Effector memory CD8-positive, alpha-beta T cell (primary cell): ENCODE results near the gene STAB1.

Experiments
- ATAC-seq: fragments of 150-1000 bp; cut with Tn5 transposase; replicated peaks from 2 replicates; pipeline ENCODE4 v1.10.0; 2021; ENCODE audit warnings: mild to moderate bottlenecking, moderate library complexity
- DNase-seq, 3 experiments: peaks; one replicate each; pipeline ENCODE4 v3.0.0; 2021
- H3K27ac Mint-ChIP-seq, 2 donors: one replicate each; pipeline ENCODE4 v1.8.0; 2022; ENCODE audit warnings: mild to moderate bottlenecking in 2 of 2, mixed read lengths in 2 of 2, moderate library complexity in 2 of 2
- H3K27me3 Mint-ChIP-seq, 2 donors: one replicate each; pipeline ENCODE4 v1.8.0; 2022; ENCODE audit warnings: mixed read lengths in 2 of 2
- H3K36me3 Mint-ChIP-seq: one replicate; pipeline ENCODE4 v1.8.0; 2022; ENCODE audit warnings: mild to moderate bottlenecking, moderate library complexity, mixed read lengths; ENCODE audit not compliant: insufficient read depth
- H3K4me1 Mint-ChIP-seq, 2 donors: one replicate each; pipeline ENCODE4 v1.8.0; 2022; ENCODE audit warnings: low read depth in 2 of 2, mixed read lengths in 2 of 2
- H3K4me3 Mint-ChIP-seq, 2 donors: one replicate each; pipeline ENCODE4 v1.8.0; 2022; ENCODE audit warnings: mild to moderate bottlenecking in 2 of 2, mixed read lengths in 2 of 2, moderate library complexity in 2 of 2
- H3K9me3 Mint-ChIP-seq, 2 donors: one replicate each; pipeline ENCODE4 v1.8.0; 2022; ENCODE audit warnings: mixed read lengths in 2 of 2

Gene STAB1

GRCh38 chr3:52516509-52517195, 21.5 kb downstream of the STAB1 start:
- peaks cover 0 to 2% of the 10 kb centered on the region in 2 donors for H3K4me1 Mint-ChIP-seq
- DNase-seq: no peak

DNA sequence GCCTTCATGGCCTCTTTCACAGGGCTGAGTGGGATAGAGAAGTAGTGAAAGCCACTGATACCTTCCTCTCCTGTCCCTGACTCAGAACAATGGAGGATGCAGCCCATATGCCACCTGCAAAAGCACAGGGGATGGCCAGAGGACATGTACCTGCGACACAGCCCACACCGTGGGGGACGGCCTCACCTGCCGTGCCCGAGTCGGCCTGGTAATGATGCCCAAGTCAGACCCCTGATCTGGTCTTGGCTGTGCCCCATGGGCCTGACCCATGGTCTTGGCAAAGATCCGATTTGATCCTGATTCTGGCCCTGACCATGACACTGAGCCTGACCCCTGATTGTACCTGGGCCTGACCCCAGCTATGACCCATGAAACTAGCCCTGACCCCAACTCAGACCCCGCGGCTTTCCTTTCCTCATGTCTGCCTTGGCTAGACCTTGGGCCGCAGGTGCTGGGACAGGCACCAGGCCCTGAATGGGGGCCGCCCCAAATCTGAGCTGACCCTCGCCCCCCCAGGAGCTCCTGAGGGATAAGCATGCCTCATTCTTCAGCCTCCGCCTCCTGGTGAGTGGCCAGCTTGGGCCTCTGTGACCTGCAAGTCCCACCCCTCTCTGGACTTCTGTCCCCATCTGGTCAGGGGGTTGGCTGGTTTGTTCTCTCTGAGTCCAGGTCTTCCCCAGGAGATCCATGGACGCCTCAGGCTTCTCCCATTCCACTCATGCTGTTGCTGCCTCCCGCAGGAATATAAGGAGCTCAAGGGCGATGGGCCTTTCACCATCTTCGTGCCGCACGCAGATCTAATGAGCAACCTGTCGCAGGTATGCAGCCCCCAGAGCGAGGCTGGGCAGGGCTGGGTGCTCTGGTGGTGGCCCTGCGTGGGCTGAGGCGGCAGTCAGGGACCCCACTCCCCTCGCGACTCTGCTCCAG, 22.9 kb downstream of the STAB1 start:
- H3K9me3 Mint-ChIP-seq: no peaks in the 10 kb centered on the region
- ATAC-seq: no peak
- no peak overlapping the region for H3K27ac Mint-ChIP-seq
- peaks cover 0 to under 1% of the 10 kb centered on the region in 2 donors for H3K4me1 Mint-ChIP-seq
- no peak for DNase-seq
- no peaks in the 10 kb centered on the region for H3K27me3 Mint-ChIP-seq
- no peaks in the 10 kb centered on the region for H3K36me3 Mint-ChIP-seq
- no peak overlapping the region for H3K4me3 Mint-ChIP-seq

More at GRCh38 chr3:52516509-52517195, 21.5 kb downstream of the STAB1 start:
- Mint-ChIP-seq H3K9me3 (no peaks in the 10 kb centered on the region), H3K4me3 (no peak overlapping the region), H3K27ac (no peak overlapping the region), H3K27me3 (no peaks in the 10 kb centered on the region), H3K36me3 (no peaks in the 10 kb centered on the region)
- no peak for ATAC-seq

GRCh38 chr3:52518723-52519444, 23.7 kb downstream of the STAB1 start:
- H3K4me1 Mint-ChIP-seq: no peaks in the 10 kb centered on the region
- no peaks in the 10 kb centered on the region for H3K27me3 Mint-ChIP-seq
- ATAC-seq: no peak

GRCh38 chr3:52519445-52520140, 24.5 kb downstream of the STAB1 start:
- ATAC-seq: no peak
- Mint-ChIP-seq H3K4me1 (no peaks in the 10 kb centered on the region), H3K27me3 (no peaks in the 10 kb centered on the region), H3K27ac (no peak overlapping the region), H3K9me3 (no peaks in the 10 kb centered on the region), H3K36me3 (no peaks in the 10 kb centered on the region), H3K4me3 (no peak overlapping the region)
- DNase-seq: no peak

More at GRCh38 chr3:52518723-52519444, 23.7 kb downstream of the STAB1 start:
- no peaks in the 10 kb centered on the region for H3K36me3 Mint-ChIP-seq
- H3K27ac Mint-ChIP-seq: no peak overlapping the region
- H3K9me3 Mint-ChIP-seq: no peaks in the 10 kb centered on the region
- DNase-seq: no peak
- no peak overlapping the region for H3K4me3 Mint-ChIP-seq

DNA sequence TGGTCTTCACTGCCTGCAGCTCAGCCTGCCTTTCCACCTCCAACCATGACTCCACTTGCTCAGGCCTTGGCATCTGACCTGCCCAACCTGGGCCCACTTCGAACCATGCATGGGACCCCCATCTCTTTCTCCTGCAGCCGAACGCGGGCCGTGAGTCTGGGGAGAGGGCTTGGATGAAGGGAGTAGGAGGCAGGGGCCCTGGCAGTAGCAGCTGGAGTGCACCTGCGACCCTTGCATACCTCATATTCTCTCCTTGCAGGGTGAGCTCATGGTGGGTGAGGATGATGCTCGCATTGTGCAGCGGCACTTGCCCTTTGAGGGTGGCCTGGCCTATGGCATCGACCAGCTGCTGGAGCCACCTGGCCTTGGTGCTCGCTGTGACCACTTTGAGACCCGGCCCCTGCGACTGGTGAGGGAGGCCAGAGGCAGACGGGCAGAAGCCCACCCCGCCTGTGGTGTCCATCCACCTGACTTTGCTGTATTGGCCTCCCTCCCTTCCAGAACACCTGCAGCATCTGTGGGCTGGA, 25.1 kb downstream of the STAB1 start:
- H3K27ac Mint-ChIP-seq: no peak overlapping the region
- no peak for ATAC-seq

DNA sequence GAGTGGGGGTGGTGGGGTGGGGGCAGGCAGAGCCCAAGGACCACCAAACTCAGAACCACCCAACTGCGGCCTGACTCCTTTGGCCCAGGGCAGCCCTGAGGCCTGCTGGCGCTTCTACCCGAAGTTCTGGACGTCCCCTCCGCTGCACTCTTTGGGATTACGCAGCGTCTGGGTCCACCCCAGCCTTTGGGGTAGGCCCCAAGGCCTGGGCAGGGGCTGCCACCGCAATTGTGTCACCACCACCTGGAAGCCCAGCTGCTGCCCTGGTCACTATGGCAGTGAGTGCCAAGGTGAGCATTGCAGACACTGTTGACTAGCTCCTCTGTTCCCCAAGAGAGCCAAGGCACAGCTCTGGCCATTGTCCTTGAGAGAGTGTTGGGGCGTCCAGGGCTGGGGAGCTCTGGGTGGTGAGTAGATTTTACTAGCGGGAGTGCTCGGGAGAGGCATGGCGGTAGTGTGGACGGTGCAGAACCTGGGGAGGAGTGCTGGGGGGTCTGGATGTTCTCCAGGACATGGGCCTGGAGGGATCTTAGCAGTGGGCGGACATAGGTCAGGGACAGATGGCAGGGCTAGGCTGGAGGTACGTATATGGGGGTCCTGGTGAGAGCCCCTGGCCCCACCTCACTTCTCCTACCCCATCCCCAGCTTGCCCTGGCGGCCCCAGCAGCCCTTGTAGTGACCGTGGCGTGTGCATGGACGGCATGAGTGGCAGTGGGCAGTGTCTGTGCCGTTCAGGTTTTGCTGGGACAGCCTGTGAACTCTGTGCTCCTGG, 25.8 kb downstream of the STAB1 start:
- ATAC-seq: no peak
- DNase-seq: no peak
- no peaks in the 10 kb centered on the region for H3K4me1 Mint-ChIP-seq
- no peaks in the 10 kb centered on the region for H3K36me3 Mint-ChIP-seq
- no peaks in the 10 kb centered on the region for H3K9me3 Mint-ChIP-seq
- no peaks in the 10 kb centered on the region for H3K27me3 Mint-ChIP-seq
- H3K4me3 Mint-ChIP-seq: no peak overlapping the region
- no peak overlapping the region for H3K27ac Mint-ChIP-seq

More for the DNA sequence above, 25.1 kb downstream of the STAB1 start:
- no peaks in the 10 kb centered on the region for H3K27me3 Mint-ChIP-seq
- no peak overlapping the region for H3K4me3 Mint-ChIP-seq
- H3K4me1 Mint-ChIP-seq: no peaks in the 10 kb centered on the region
- DNase-seq: no peak
- no peaks in the 10 kb centered on the region for H3K36me3 Mint-ChIP-seq
- no peaks in the 10 kb centered on the region for H3K9me3 Mint-ChIP-seq

DNA sequence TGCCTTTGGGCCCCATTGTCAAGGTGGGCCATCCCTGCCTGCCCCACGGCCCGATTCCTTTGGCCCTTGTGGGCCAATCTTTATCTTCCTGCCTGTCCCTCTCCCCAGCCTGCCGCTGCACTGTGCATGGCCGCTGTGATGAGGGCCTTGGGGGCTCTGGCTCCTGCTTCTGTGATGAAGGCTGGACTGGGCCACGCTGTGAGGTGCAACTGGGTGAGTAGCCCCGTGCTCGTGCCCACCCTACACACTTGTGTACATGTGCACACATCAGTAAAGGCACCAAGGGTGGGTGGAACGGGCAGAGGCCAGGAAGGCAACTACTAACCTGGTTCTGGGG, 26.3 kb downstream of the STAB1 start:
- Mint-ChIP-seq H3K27ac (no peak overlapping the region), H3K27me3 (no peaks in the 10 kb centered on the region), H3K36me3 (no peaks in the 10 kb centered on the region), H3K4me1 (no peaks in the 10 kb centered on the region), H3K9me3 (no peaks in the 10 kb centered on the region), H3K4me3 (no peak overlapping the region)
- DNase-seq: no peak
- ATAC-seq: no peak

DNA sequence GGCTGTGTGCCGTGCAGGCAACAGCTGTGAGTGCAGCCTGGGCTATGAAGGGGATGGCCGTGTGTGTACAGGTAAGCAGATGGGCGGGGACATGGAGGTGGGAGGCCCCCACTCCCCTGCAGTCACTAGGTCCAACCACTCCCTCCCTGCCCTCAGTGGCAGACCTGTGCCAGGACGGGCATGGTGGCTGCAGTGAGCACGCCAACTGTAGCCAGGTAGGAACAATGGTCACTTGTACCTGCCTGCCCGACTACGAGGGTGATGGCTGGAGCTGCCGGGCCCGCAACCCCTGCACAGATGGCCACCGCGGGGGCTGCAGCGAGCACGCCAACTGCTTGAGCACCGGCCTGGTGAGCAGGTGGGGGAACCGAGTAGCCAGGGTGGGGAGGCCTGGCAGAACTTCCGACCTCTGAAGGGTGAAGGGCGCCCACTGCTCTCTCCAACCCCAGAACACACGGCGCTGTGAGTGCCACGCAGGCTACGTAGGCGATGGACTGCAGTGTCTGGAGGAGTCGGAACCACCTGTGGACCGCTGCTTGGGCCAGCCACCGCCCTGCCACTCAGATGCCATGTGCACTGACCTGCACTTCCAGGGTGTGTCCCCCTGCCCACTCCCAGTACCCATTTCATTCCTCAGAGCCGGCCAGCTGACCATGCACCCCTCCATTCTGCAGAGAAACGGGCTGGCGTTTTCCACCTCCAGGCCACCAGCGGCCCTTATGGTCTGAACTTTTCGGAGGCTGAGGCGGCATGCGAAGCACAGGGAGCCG, 26.9 kb downstream of the STAB1 start:
- Mint-ChIP-seq H3K4me1 (no peaks in the 10 kb centered on the region), H3K9me3 (no peaks in the 10 kb centered on the region), H3K27me3 (no peaks in the 10 kb centered on the region), H3K27ac (no peak overlapping the region), H3K36me3 (no peaks in the 10 kb centered on the region), H3K4me3 (no peak overlapping the region)
- DNase-seq (no peak), ATAC-seq (no peak)

GRCh38 chr3:52522651-52523251, 27.6 kb downstream of the STAB1 start:
- Mint-ChIP-seq H3K27me3 (no peaks in the 10 kb centered on the region), H3K36me3 (peaks cover 7% of the 10 kb centered on the region)
- DNase-seq: no peak

GRCh38 chr3:52523386-52524257, 28.5 kb downstream of the STAB1 start:
- Mint-ChIP-seq H3K27ac (no peak overlapping the region), H3K36me3 (peaks cover 7% of the 10 kb centered on the region), H3K9me3 (no peaks in the 10 kb centered on the region), H3K4me1 (no peaks in the 10 kb centered on the region), H3K27me3 (no peaks in the 10 kb centered on the region), H3K4me3 (no peak overlapping the region)
- no peak for ATAC-seq
- no peak for DNase-seq

More at GRCh38 chr3:52522651-52523251, 27.6 kb downstream of the STAB1 start:
- ATAC-seq: no peak
- Mint-ChIP-seq H3K9me3 (no peaks in the 10 kb centered on the region), H3K4me3 (no peak overlapping the region), H3K4me1 (no peaks in the 10 kb centered on the region), H3K27ac (no peak overlapping the region)

DNA sequence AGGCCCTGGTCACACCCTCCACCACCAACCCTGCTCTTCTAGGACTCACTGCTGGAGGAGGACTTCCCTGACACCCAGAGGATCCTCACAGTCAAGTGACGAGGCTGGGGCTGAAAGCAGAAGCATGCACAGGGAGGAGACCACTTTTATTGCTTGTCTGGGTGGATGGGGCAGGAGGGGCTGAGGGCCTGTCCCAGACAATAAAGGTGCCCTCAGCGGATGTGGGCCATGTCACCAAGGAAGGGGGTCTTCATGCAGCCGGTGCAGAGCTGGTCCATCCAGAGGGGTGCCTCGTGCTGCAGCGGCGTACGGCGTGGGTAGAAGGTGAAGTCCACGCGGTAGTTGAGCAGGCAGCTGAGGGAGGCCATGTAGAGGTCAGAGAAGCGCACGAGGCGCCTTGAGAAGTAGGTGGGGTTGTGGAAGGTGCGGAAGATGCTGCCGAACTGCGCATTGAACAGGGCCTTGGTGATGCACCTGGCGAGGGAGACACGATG, 29.2 kb downstream of the STAB1 start:
- DNase-seq (no peak), ATAC-seq (no peak)
- Mint-ChIP-seq H3K9me3 (no peaks in the 10 kb centered on the region), H3K36me3 (peaks cover 7% of the 10 kb centered on the region), H3K4me3 (no peak overlapping the region), H3K27ac (no peak overlapping the region), H3K4me1 (no peaks in the 10 kb centered on the region), H3K27me3 (no peaks in the 10 kb centered on the region)
